ENCODE results near the gene INPP5K.
"Not testable (repeated sequence)": the region's sequence is repeated elsewhere in the genome, so short reads cannot be mapped to it uniquely, and the experiment has no call there.

INPP5K gene

DNA sequence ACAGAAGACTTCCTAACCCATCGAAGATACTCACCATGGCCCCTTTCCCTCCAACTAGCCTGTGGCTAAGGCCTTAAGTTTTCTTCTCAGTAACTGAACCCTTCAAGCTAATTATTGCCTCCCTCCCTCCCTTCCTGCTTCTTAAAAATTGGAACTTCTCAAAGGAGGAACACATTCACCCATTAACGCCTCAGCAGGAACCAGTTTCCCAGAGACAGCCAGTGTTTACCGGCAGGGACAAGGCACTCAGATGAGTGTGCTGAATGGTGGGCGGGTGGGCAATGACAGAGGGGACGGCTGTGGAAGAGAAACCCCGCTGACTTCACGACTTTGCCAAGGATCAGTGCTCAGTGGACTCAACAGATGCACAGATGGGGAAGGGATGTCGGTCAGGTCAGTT lies 25.9 kb upstream of the INPP5K start:
- no peaks in the 10 kb centered on the region for H3K9me3 ChIP-seq (ENCODE audit: insufficient read depth, low read depth, low read length)
- no peaks in the 10 kb centered on the region for H3K4me1 ChIP-seq (ENCODE audit: insufficient read depth, low read length)
- WGBS = 62% methylated on average over 8 of the region's 8 CpGs
- H3K27ac ChIP-seq (ENCODE audit: low read depth, low read length) = no peak overlapping the region
- no peak overlapping the region for H3K9ac ChIP-seq (ENCODE audit: low read depth, low read length)
- peaks cover 71% of the 10 kb centered on the region for H3K36me3 ChIP-seq (ENCODE audit: insufficient read depth, low read length)
- H3K27me3 ChIP-seq (ENCODE audit: insufficient read depth, low read length) = no peaks in the 10 kb centered on the region
- H3K4me3 ChIP-seq (ENCODE audit: low read length) = no peak overlapping the region

DNA sequence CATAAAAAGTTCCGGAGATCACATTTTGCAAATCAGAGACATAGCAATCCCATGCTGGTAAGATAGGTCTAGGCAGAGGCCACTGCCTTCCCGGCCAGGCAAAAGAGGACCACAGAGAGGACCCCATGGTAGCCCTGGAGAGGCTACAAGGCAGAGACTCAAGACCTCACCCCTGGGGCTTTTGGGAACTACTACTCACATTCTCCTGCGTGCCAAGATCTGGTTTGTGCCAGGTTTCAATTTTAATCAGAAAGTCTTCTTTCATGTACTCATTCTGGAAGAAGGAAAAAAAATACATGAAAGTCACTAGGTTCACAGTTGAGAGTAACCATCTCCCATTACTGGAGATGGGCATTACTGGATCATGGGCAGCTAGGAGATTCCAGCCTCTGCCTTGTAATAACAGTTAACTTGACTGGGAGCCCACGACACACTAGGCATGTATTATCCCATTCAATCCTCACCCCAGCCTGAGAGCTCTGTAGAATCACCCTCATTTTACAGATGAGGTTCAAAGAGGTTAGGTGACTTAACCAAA lies 25.0 kb upstream of the INPP5K start:
- Histone ChIP-seq H3K9me3 (ENCODE audit: insufficient read depth, low read depth, low read length) (no peaks in the 10 kb centered on the region), H3K4me3 (ENCODE audit: low read length) (no peak overlapping the region), H3K27ac (ENCODE audit: low read depth, low read length) (no peak overlapping the region), H3K4me1 (ENCODE audit: insufficient read depth, low read length) (no peaks in the 10 kb centered on the region), H3K9ac (ENCODE audit: low read depth, low read length) (no peak overlapping the region), H3K36me3 (ENCODE audit: insufficient read depth, low read length) (peaks cover 64% of the 10 kb centered on the region), H3K27me3 (ENCODE audit: insufficient read depth, low read length) (no peaks in the 10 kb centered on the region)
- WGBS = 96% methylated on average over 4 of the region's 4 CpGs

DNA sequence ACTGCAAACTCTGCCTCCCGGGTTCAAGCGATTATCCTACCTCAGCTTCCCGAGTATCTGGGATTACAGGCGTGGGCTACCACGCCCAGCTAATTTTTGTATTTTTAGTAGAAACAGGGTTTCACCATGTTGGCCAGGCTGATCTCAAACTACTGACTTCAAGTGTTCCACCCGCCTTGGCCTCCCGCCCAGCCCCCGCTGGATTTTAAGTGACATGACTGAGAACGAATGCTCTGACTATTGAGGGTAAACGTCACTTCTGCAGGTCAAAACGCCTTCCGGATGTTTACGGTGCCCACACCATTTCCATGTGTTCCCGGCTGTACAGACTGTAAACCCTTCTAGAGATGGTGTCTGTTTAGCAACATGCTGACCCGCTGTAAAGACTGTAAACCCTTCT lies 23.4 kb upstream of the INPP5K start:
- H3K4me1 ChIP-seq (ENCODE audit: insufficient read depth, low read length) = no peaks in the 10 kb centered on the region
- WGBS = 93% methylated on average over 15 of the region's 15 CpGs
- no peak overlapping the region for H3K4me3 ChIP-seq (ENCODE audit: low read length)
- H3K9me3 ChIP-seq (ENCODE audit: insufficient read depth, low read depth, low read length) = no peaks in the 10 kb centered on the region
- H3K36me3 ChIP-seq (ENCODE audit: insufficient read depth, low read length) = peaks cover 65% of the 10 kb centered on the region
- H3K27me3 ChIP-seq (ENCODE audit: insufficient read depth, low read length) = no peaks in the 10 kb centered on the region
- no peak overlapping the region for H3K27ac ChIP-seq (ENCODE audit: low read depth, low read length)
- H3K9ac ChIP-seq (ENCODE audit: low read depth, low read length) = no peak overlapping the region

DNA sequence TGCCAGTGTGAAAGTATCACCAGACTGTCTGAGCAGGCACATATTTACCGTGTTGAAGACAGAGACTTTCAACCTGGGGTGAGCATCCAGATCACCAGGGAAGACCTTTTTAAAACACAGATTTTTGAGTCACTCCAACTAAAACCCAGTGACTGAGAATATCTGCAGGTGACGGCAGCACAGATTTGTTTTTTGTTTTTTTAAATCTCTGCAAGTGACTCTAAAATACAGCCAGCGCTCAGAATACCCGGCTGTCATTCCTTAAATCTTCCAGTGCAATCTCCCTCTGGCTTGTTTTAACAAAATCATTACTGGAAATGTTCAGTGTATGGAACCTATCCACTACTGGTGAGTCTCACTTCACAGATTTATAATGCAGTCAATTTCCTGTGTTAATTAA lies 19.3 kb upstream of the INPP5K start:
- WGBS = 95% methylated on average over 4 of the region's 4 CpGs
- H3K9ac ChIP-seq (ENCODE audit: low read depth, low read length) = no peak overlapping the region
- H3K27ac ChIP-seq (ENCODE audit: low read depth, low read length) = no peak overlapping the region
- H3K4me3 ChIP-seq (ENCODE audit: low read length) = no peak overlapping the region
- H3K27me3 ChIP-seq (ENCODE audit: insufficient read depth, low read length) = no peaks in the 10 kb centered on the region
- peaks cover 78% of the 10 kb centered on the region for H3K36me3 ChIP-seq (ENCODE audit: insufficient read depth, low read length)
- no peaks in the 10 kb centered on the region for H3K4me1 ChIP-seq (ENCODE audit: insufficient read depth, low read length)
- H3K9me3 ChIP-seq (ENCODE audit: insufficient read depth, low read depth, low read length) = no peaks in the 10 kb centered on the region

DNA sequence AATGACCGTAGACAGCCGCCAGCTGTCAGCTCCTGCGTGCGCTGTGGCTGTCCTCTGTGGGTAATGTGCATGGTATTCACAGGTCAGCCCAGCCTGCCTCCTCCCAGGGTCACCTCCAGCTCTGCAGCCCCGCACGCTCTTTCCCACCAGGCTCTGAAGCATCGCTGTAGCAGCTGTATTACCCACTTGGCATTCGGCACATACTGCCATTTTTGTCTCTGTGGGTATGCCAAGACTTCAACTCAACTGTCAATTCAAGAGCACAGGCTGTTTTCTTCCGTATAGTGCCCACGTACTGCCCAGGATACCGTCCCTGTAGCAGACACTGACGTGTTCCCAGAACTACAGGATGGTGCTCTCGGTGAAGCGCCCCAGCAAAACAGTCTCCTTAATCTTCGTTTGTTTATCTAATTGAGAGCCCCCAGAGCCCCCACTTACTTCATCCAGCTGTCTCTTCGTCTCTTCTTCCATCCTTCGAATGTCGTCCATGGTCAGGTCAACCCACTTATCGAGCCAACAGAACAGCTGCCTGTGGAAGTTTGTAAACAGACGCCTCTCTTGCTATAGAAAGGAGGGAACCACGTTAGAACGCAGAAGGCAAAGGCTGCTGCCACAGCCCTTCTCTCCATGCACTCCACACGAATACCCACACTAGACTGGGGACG lies 17.4 kb upstream of the INPP5K start:
- Histone ChIP-seq H3K27me3 (ENCODE audit: insufficient read depth, low read length) (no peaks in the 10 kb centered on the region), H3K36me3 (ENCODE audit: insufficient read depth, low read length) (peaks cover 75% of the 10 kb centered on the region), H3K9ac (ENCODE audit: low read depth, low read length) (no peak overlapping the region), H3K4me3 (ENCODE audit: low read length) (no peak overlapping the region), H3K9me3 (ENCODE audit: insufficient read depth, low read depth, low read length) (no peaks in the 10 kb centered on the region), H3K27ac (ENCODE audit: low read depth, low read length) (no peak overlapping the region), H3K4me1 (ENCODE audit: insufficient read depth, low read length) (no peaks in the 10 kb centered on the region)
- 95% methylated on average over 24 of the region's 24 CpGs for WGBS

DNA sequence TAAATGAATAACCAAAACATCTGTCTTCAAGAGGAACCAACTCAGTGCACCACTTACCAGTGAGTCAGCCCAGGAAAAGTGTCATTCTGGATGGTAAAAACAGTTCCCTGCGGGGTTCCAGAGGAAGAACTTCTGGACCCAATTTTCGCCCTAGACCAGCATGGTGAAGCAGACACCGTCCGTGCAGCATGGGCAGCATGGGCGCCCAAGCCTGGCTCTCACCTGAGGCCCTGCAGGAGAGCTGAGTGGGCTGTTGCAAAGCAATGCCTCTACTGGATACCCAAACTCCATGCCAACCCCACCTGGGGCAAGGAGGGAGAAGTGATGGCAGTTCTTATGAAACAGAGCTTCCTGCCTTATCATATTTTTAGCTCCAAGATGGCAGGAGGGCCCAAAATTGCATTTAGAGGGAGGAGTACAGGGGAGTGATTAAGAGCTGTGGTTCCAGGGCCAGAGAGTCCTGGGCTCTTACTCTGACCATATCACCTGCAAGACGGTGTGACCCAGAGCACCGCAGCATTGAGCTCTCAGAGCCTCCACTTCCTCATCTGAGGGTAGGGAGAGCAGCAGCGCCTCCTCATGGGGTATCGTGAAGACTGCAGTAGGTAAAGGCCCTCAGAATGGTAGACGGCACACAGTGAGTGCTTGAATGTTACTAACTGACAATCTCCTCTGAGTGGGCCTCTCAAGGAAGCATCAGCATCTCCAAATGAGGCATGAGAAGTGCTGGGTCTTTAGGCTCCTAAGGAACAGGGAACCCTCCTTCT lies 16.6 kb upstream of the INPP5K start:
- H3K27me3 ChIP-seq (ENCODE audit: insufficient read depth, low read length) = no peaks in the 10 kb centered on the region
- no peak overlapping the region for H3K27ac ChIP-seq (ENCODE audit: low read depth, low read length)
- 89% methylated on average over 10 of the region's 10 CpGs for WGBS
- H3K4me1 ChIP-seq (ENCODE audit: insufficient read depth, low read length) = no peaks in the 10 kb centered on the region
- no peak overlapping the region for H3K4me3 ChIP-seq (ENCODE audit: low read length)
- H3K9me3 ChIP-seq (ENCODE audit: insufficient read depth, low read depth, low read length) = no peaks in the 10 kb centered on the region
- H3K9ac ChIP-seq (ENCODE audit: low read depth, low read length) = no peak overlapping the region
- peaks cover 73% of the 10 kb centered on the region for H3K36me3 ChIP-seq (ENCODE audit: insufficient read depth, low read length)

DNA sequence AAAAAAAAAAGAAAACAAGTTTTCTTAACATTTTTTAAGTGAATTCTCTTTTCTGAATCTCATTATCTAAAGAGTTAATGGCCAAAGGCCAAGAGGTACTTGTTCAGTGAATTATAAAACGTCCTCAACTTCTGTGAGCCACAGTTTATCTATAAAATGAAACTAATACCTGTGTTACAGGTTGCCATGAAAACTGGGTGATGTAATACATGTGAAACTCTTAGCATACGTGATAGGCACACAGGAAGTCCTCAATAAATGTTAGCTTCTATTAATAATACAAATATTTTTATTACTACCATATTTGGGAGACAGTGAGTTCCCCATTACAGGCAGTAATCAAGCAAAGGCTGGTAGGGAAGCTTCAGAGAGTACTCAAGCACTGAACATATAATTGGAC lies 13.5 kb upstream of the INPP5K start:
- Histone ChIP-seq H3K9me3 (ENCODE audit: insufficient read depth, low read depth, low read length) (no peaks in the 10 kb centered on the region), H3K27me3 (ENCODE audit: insufficient read depth, low read length) (no peaks in the 10 kb centered on the region), H3K4me3 (ENCODE audit: low read length) (no peak overlapping the region), H3K4me1 (ENCODE audit: insufficient read depth, low read length) (no peaks in the 10 kb centered on the region), H3K9ac (ENCODE audit: low read depth, low read length) (no peak overlapping the region), H3K27ac (ENCODE audit: low read depth, low read length) (no peak overlapping the region), H3K36me3 (ENCODE audit: insufficient read depth, low read length) (peaks cover 69% of the 10 kb centered on the region)
- WGBS = 100% methylated on average over 1 of the region's 2 CpGs

DNA sequence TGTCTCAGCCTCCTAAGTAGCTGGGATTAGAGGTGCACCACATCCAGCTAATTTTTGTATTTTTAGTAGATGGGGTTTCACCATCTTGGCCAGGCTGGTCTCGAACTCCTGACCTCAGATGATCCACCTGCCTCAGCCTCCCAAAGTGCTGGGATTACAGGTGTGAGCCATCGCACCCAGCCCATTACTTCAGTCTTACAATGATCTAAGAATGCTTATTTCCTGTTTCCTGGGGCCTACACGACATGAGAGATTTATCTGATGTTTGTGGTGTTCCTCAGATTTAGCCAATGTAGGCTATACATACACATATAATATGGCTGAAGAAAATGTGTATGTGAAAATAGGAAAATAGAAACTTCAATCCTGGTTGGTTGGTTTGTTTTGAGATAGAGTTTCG lies 10.5 kb upstream of the INPP5K start:
- H3K9ac ChIP-seq (ENCODE audit: low read depth, low read length); H3K9me3 ChIP-seq (ENCODE audit: insufficient read depth, low read depth, low read length); H3K4me3 ChIP-seq (ENCODE audit: low read length); H3K4me1 ChIP-seq (ENCODE audit: insufficient read depth, low read length); H3K27me3 ChIP-seq (ENCODE audit: insufficient read depth, low read length); H3K27ac ChIP-seq (ENCODE audit: low read depth, low read length): not testable (repeated sequence)
- 96% methylated on average over 3 of the region's 4 CpGs for WGBS
- H3K36me3 ChIP-seq (ENCODE audit: insufficient read depth, low read length) = peaks cover 51% of the 10 kb centered on the region

DNA sequence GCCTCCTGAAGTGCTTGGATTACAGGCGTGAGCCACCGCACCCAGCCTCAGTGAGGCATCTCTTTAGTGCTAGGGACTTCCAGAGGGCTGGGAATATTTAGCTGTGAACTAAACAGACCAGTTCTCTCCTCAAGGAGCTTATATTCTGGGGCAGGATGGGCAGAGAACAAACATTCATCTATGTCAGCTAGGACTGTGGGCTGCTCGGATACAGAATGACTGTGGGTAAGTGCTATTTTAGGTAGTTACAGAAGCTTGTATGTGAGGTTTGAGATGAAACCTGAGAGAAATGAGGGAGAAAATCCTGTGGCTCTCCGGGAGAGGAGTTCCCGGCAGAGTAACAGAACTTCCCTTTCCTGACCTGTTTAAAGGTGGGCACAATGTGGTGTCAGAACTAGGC lies 6.2 kb upstream of the INPP5K start:
- H3K4me1 ChIP-seq (ENCODE audit: insufficient read depth, low read length) = no peaks in the 10 kb centered on the region
- H3K4me3 ChIP-seq (ENCODE audit: low read length) = no peak overlapping the region
- no peak overlapping the region for H3K9ac ChIP-seq (ENCODE audit: low read depth, low read length)
- WGBS = 96% methylated on average over 5 of the region's 5 CpGs
- no peak overlapping the region for H3K27ac ChIP-seq (ENCODE audit: low read depth, low read length)
- peaks cover 40% of the 10 kb centered on the region for H3K36me3 ChIP-seq (ENCODE audit: insufficient read depth, low read length)
- H3K9me3 ChIP-seq (ENCODE audit: insufficient read depth, low read depth, low read length) = no peaks in the 10 kb centered on the region
- no peaks in the 10 kb centered on the region for H3K27me3 ChIP-seq (ENCODE audit: insufficient read depth, low read length)

DNA sequence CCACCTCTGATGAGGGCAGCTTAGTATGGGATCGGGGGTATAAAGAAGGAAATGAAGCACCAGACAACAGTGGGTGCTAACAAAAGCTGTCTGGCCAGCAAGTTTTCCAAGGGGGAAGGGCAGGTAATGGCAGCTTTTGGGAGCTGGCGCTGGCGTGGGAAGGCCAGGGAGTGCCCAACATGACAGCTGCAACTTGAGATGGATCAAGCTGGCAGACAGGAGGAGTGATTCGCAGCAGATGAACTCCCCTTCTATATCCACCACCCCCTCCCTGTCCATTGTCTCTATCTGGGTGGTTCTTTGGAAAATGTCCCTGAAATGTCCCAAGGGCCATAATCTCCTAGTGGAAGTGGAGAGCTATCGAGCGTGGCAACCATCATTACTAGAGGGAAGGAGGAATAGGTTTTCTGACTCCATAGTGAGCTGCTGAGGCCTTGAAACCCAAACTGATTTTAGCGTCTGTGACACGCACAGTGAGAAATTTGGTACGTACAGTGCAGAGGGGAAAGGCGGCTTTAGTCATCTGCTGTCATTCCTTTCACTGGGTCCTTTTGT lies 4.8 kb upstream of the INPP5K start:
- no peak overlapping the region for H3K9ac ChIP-seq (ENCODE audit: low read depth, low read length)
- no peak overlapping the region for H3K4me3 ChIP-seq (ENCODE audit: low read length)
- no peak overlapping the region for H3K27ac ChIP-seq (ENCODE audit: low read depth, low read length)
- no peaks in the 10 kb centered on the region for H3K9me3 ChIP-seq (ENCODE audit: insufficient read depth, low read depth, low read length)
- H3K4me1 ChIP-seq (ENCODE audit: insufficient read depth, low read length) = no peaks in the 10 kb centered on the region
- peaks cover 31% of the 10 kb centered on the region for H3K36me3 ChIP-seq (ENCODE audit: insufficient read depth, low read length)
- 92% methylated on average over 10 of the region's 10 CpGs for WGBS
- no peaks in the 10 kb centered on the region for H3K27me3 ChIP-seq (ENCODE audit: insufficient read depth, low read length)

DNA sequence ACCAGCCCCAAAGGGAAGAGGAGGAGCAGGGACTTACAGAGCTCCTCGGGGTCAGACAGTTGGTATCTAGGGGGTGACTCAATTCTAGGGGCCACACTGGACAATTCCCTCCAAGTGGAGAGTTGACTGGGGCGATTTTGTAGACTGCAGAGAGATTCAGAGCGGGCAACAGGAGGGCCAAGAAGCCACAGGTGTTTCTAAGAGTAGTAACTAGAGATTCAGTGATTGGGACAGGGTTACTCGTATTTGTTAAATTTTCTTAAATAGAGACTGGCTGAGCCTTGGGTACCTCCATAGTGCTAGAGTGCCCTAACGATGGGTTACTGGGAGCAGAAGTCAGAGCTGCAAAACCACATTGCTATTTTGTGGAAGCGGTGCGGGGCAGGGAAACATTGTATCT lies 3.3 kb upstream of the INPP5K start:
- no peak overlapping the region for H3K4me3 ChIP-seq (ENCODE audit: low read length)
- H3K27me3 ChIP-seq (ENCODE audit: insufficient read depth, low read length) = no peaks in the 10 kb centered on the region
- H3K9me3 ChIP-seq (ENCODE audit: insufficient read depth, low read depth, low read length) = no peaks in the 10 kb centered on the region
- peaks cover 25% of the 10 kb centered on the region for H3K36me3 ChIP-seq (ENCODE audit: insufficient read depth, low read length)
- H3K9ac ChIP-seq (ENCODE audit: low read depth, low read length) = no peak overlapping the region
- peaks cover 7% of the 10 kb centered on the region; the same call in 1 of the 2 replicates for H3K4me1 ChIP-seq (ENCODE audit: insufficient read depth, low read length)
- H3K27ac ChIP-seq (ENCODE audit: low read depth, low read length) = no peak overlapping the region
- WGBS = 90% methylated on average over 7 of the region's 7 CpGs

Measured in HUES64 (cell line).